IgD-negative memory B cell (primary cell): ENCODE measurements around the gene TSPAN2. TPM values are rescaled to one million over a fixed set of nuclear protein-coding genes. Genes with fewer than 3 reads are reported as not detected.

Source experiments
- H3K27ac Mint-ChIP-seq, 3 donors: one replicate each; pipeline ENCODE4 v1.8.0; 2020 to 2022; ENCODE audit warnings: mild to moderate bottlenecking in 3 of 3, mixed read lengths in 3 of 3, moderate library complexity in 1 of 3
- H3K27me3 Mint-ChIP-seq: one replicate; pipeline ENCODE4 v1.8.0; 2021; ENCODE audit warnings: mixed read lengths
- H3K36me3 Mint-ChIP-seq: one replicate; pipeline ENCODE4 v1.8.0; 2020; ENCODE audit warnings: mild to moderate bottlenecking, mixed read lengths
- H3K4me1 Mint-ChIP-seq, 3 donors: one replicate each; pipeline ENCODE4 v1.8.0; 2020 to 2022; ENCODE audit warnings: mixed read lengths in 3 of 3, mild to moderate bottlenecking in 1 of 3
- H3K4me3 Mint-ChIP-seq, 4 donors: one replicate each; pipeline ENCODE4 v1.8.0; 2020 to 2022; ENCODE audit warnings: mild to moderate bottlenecking in 4 of 4, mixed read lengths in 4 of 4, moderate library complexity in 3 of 4
- H3K9me3 Mint-ChIP-seq, 3 donors: one replicate each; pipeline ENCODE4 v1.8.0; 2020 to 2021; ENCODE audit warnings: mixed read lengths in 3 of 3, mild to moderate bottlenecking in 1 of 3
- polyA plus RNA-seq: library from polyadenylated mRNA; unstranded; fragments of 300-500 nt; fragmentation: Illumina TruSeq; gene quantifications from one replicate; pipeline ENCODE4 v1.2.3, GENCODE V29; 2021

The TSPAN2 gene
- polyA plus RNA-seq, 1 donor from 2014 or later: 2.0 TPM

DNA sequence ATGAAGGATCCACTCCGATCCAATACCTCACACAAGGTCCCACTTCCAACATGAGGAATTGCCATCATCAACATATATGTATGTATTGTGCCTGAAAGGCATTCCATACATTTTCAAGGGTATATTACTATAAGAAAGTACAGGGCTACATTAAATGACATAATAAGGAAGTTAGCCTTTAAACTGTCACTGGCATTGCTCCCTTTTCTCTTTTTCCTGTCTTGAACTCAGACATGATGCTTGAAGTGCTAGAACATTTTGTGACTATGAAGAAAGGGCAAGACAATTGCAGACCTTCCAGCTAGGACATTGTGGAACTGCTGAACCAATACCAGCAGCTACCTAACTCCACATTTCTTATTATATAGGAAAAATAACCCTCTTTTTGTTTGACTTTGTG, 2.9 kb upstream of the TSPAN2 start:
- H3K36me3 Mint-ChIP-seq: no peaks in the 10 kb centered on the region
- no peaks in the 10 kb centered on the region for H3K9me3 Mint-ChIP-seq
- H3K27ac Mint-ChIP-seq: no peak overlapping the region
- H3K4me3 Mint-ChIP-seq: no peak overlapping the region
- H3K27me3 Mint-ChIP-seq: peaks cover 4% of the 10 kb centered on the region
- peaks cover 1 to 7% (median 4%) of the 10 kb centered on the region in 3 donors for H3K4me1 Mint-ChIP-seq

- Mint-ChIP-seq H3K4me3 (peak overlapping the region in 1 of 4 donors; percentile 17), H3K27me3 (peaks cover 4% of the 10 kb centered on the region), H3K27ac (no peak overlapping the region), H3K36me3 (no peaks in the 10 kb centered on the region), H3K4me1 (peaks cover 1 to 7% (median 4%) of the 10 kb centered on the region in 3 donors), H3K9me3 (no peaks in the 10 kb centered on the region)
These were observed 2.3 kb upstream of the TSPAN2 start for GRCh38 chr1:115091572-115091971.

GRCh38 chr1:115090956-115091355, 1.7 kb upstream of the TSPAN2 start:
- Mint-ChIP-seq H3K9me3 (no peaks in the 10 kb centered on the region), H3K27ac (no peak overlapping the region), H3K4me3 (peak overlapping the region in 3 of 4 donors; percentile 35 to 88 (median 82)), H3K4me1 (peaks cover 1 to 7% (median 4%) of the 10 kb centered on the region in 3 donors), H3K36me3 (no peaks in the 10 kb centered on the region), H3K27me3 (peaks cover 4% of the 10 kb centered on the region)

GRCh38 chr1:115090540-115090939, 1.2 kb upstream of the TSPAN2 start:
- H3K36me3 Mint-ChIP-seq: no peaks in the 10 kb centered on the region
- peaks cover 1 to 7% (median 4%) of the 10 kb centered on the region in 3 donors for H3K4me1 Mint-ChIP-seq
- no peaks in the 10 kb centered on the region for H3K9me3 Mint-ChIP-seq
- peak overlapping the region in 2 of 4 donors; percentile 82 to 88 for H3K4me3 Mint-ChIP-seq
- H3K27ac Mint-ChIP-seq: no peak overlapping the region
- H3K27me3 Mint-ChIP-seq: peaks cover 4% of the 10 kb centered on the region

GRCh38 chr1:115090186-115090490, 835 bp upstream of the TSPAN2 start:
- Mint-ChIP-seq H3K27ac (peak overlapping the region in 1 of 3 donors; percentile 81), H3K36me3 (no peaks in the 10 kb centered on the region), H3K9me3 (no peaks in the 10 kb centered on the region), H3K4me1 (peaks cover 1 to 5% (median 4%) of the 10 kb centered on the region in 3 donors), H3K4me3 (peak overlapping the region; percentile 82 to 92 (median 88)), H3K27me3 (peaks cover 4% of the 10 kb centered on the region)

DNA sequence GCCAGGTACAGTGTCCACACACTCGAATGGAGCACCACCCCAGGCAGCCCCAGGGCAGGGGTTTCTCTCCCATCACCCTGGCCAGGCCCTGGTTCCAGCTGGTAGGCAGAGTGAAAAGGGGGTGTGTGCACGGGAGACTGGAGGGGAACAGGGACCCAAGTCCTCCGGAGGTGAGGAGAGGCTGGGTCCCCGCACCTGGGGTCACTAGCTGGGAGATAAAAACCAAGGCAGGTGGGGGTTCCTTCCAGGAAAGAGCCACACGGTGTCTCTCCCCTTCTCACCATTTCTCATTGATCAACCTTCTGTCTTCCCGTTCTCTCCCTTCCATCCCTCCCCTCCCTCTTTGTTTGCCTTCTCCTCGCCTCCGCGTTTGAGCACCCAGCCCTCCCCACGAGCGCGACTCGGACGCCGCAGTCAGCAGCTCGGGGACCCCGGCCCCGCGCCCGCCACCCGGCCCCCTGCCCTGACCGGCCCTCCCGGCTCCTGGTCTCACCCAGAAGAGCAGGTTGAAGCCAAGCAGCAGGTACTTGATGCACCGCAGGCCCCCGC, 358 bp downstream of the TSPAN2 start:
- Mint-ChIP-seq H3K4me3 (peak overlapping the region; percentile 77 to 88 (median 82)), H3K36me3 (no peaks in the 10 kb centered on the region), H3K27ac (peak overlapping the region in 1 of 3 donors; percentile 31), H3K9me3 (no peaks in the 10 kb centered on the region), H3K4me1 (peaks cover 1 to 5% (median 4%) of the 10 kb centered on the region in 3 donors), H3K27me3 (peaks cover 4% of the 10 kb centered on the region)

DNA sequence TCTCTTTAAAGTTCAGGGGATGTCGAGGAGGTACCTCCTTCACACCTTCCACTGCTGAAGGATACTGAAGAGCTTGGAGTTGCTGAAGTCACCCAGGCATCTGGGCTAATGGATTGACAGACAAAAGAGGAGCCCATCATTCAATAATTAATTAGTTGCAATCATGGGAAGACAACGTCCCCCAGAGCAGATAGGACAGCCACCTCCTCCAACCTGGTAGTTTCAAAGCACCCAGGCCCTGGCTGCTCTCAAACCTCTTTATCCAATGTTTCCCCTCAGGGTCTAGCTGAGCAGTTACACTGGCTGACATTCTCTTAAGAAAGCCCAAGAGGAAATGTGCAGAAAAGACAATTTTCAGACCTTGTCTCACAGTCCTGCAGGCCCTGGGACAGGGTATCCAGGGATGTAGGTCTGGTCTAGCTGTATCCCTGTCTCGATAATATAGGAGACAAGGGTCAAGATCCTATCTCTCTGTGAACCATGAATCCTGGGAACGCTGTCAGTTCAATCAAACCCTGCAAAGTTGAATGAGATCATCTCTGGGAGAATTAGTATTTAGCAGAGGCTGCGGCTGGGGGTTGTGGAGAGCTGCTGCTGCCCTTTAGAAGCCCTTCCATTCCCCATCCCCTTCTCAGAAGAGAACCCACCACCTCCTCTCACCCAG, 1.1 kb downstream of the TSPAN2 start:
- H3K27me3 Mint-ChIP-seq: peaks cover 7% of the 10 kb centered on the region
- H3K27ac Mint-ChIP-seq: peak overlapping the region in 2 of 3 donors; percentile 3 to 55
- H3K4me1 Mint-ChIP-seq: peaks cover 1 to 5% (median 4%) of the 10 kb centered on the region in 3 donors
- H3K36me3 Mint-ChIP-seq: no peaks in the 10 kb centered on the region
- H3K9me3 Mint-ChIP-seq: no peaks in the 10 kb centered on the region
- H3K4me3 Mint-ChIP-seq: peak overlapping the region; percentile 77 to 88 (median 82)

DNA sequence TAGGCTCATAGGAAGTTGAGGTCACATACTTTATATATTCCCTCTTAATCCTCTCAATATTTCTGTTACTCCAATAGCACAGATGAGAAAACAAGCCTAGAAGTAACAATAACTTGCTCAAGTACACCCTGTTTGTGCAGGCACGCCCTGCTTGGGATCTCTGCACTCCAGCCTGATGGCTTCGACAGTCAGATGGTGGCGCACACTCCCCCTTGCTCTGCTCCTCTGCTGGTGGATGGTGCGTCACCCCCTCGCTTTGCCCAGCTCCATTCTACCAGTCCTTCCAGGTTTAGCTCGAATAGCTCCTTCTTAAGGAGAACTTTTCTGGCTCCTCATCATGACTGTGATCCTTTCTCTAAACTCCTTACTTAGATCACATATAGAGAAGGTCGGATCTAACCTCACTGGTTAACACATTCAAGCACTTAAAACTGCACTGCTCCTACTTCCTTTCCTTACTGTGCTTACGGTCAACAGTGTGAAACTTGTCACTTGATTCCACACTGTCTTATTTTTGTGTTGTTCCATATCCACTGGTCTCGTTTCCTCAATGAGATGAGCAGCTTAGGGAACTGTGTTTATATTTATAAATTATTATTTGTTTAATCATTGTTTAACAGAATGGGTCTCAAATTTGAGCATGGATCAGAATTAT, 3.0 kb downstream of the TSPAN2 start:
- peak overlapping the region in 1 of 4 donors; percentile 54 for H3K4me3 Mint-ChIP-seq
- H3K4me1 Mint-ChIP-seq: peaks cover 1 to 5% (median 4%) of the 10 kb centered on the region in 3 donors

GRCh38 chr1:115084902-115085511, 4.3 kb downstream of the TSPAN2 start:
- peaks cover 1 to 4% (median 1%) of the 10 kb centered on the region in 3 donors for H3K4me1 Mint-ChIP-seq
- peak overlapping the region in 1 of 4 donors; percentile 8 for H3K4me3 Mint-ChIP-seq

More for the DNA sequence above, 3.0 kb downstream of the TSPAN2 start:
- Mint-ChIP-seq H3K9me3 (no peaks in the 10 kb centered on the region), H3K27ac (no peak overlapping the region), H3K36me3 (no peaks in the 10 kb centered on the region), H3K27me3 (peaks cover 8% of the 10 kb centered on the region)

DNA sequence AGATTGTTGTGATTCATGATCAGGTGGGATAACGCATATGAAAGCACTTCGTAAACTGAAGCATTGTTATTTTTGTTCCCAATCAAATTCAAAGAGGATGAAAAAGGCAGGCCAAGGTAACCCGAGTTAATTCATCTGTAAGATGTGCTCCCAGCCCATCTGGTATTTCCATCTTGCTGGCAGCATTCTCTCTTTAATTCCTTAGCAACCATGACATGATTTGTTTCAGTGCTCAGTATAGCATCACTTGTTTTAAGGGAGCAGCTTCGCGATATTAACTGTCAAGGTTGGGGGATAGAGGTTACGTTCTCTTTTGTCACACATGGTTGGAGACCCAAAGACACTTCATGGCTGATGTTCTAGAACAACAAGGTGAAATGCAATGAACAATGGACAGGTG, 6.4 kb downstream of the TSPAN2 start:
- Mint-ChIP-seq H3K36me3 (no peaks in the 10 kb centered on the region), H3K27me3 (peaks cover 5% of the 10 kb centered on the region), H3K4me3 (no peak overlapping the region), H3K4me1 (no peaks in the 10 kb centered on the region), H3K27ac (no peak overlapping the region), H3K9me3 (no peaks in the 10 kb centered on the region)

More at GRCh38 chr1:115084902-115085511, 4.3 kb downstream of the TSPAN2 start:
- H3K36me3 Mint-ChIP-seq: no peaks in the 10 kb centered on the region
- peaks cover 7% of the 10 kb centered on the region for H3K27me3 Mint-ChIP-seq
- peak overlapping the region in 1 of 3 donors; percentile 10 for H3K27ac Mint-ChIP-seq
- H3K9me3 Mint-ChIP-seq: no peaks in the 10 kb centered on the region

- H3K36me3 Mint-ChIP-seq: no peaks in the 10 kb centered on the region
- H3K27ac Mint-ChIP-seq: no peak overlapping the region
- H3K4me3 Mint-ChIP-seq: no peak overlapping the region
- peaks cover 0 to 2% (median 0%) of the 10 kb centered on the region in 3 donors for H3K9me3 Mint-ChIP-seq
- peaks cover 17% of the 10 kb centered on the region for H3K27me3 Mint-ChIP-seq
- H3K4me1 Mint-ChIP-seq: no peaks in the 10 kb centered on the region
These were observed 10.6 kb downstream of the TSPAN2 start for GRCh38 chr1:115078708-115079107.

- Mint-ChIP-seq H3K9me3 (peaks cover 0 to 2% (median 0%) of the 10 kb centered on the region in 3 donors), H3K36me3 (no peaks in the 10 kb centered on the region), H3K4me1 (no peaks in the 10 kb centered on the region), H3K27me3 (peaks cover 15% of the 10 kb centered on the region), H3K4me3 (no peak overlapping the region), H3K27ac (peak overlapping the region in 1 of 3 donors; percentile 55)
These were observed 11.3 kb downstream of the TSPAN2 start for GRCh38 chr1:115077984-115078330.

DNA sequence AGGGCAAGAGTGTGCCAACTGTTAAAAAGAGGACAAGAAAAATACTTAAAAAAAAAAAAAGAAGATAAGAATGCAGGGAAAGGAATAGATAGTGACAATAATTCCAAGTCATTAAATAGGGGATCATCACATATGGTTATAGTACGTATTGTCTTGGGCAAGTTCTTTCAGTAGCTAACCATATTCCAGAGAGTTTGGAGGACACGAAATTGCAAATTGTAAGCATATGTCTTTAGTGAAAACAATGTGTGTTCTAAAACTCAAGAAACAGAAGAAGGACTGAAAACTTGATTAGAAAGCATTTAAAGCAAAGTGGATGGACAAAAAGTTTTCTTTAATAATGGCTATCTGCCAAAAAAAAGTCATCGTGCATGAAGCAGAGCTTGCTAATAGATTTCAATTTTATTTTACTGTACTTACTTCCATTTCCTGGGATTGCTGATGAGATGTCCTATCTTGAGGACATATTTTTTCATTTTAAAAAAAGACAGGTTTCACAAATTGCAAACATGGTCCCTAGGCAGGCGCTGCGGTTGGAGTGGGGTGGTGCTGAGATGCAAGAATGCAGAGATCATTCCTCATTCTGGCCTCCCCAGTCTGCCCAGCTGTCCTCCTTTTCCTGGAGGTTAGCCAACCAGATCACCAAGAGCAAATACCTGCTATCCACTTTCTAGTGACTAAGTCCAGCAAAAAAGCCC, 11.9 kb downstream of the TSPAN2 start:
- Mint-ChIP-seq H3K4me3 (no peak overlapping the region), H3K9me3 (peaks cover 0 to 2% (median 0%) of the 10 kb centered on the region in 3 donors), H3K4me1 (no peaks in the 10 kb centered on the region), H3K27ac (no peak overlapping the region), H3K36me3 (no peaks in the 10 kb centered on the region), H3K27me3 (peaks cover 15% of the 10 kb centered on the region)

DNA sequence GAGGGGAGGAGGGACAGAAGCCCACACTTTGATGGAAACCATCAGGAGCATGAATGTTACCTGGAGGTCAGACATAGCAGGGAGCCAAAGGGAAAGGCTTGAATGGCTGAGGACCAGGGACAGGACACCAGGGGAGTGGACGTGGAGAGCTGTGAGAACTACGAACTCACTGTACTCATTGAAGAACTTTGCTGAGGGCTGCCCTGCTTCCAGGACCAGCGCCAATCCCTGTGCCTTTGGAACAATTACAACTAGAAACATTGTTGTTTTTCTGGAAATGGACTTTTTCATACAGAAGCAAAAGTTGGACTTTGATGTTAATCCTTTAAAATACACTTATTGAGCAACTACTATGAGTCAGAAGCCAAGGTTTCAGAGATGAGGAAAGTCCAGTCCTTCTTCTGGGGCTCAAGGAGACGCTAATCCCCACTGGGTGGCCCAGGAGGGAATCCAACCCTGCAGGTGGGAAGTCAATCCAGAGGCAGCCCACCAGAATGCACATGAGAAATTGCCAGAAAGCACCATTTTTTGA, 12.9 kb downstream of the TSPAN2 start:
- H3K4me3 Mint-ChIP-seq: peak overlapping the region in 1 of 4 donors; percentile 1
- peaks cover 0 to 2% (median 0%) of the 10 kb centered on the region in 3 donors for H3K9me3 Mint-ChIP-seq
- no peaks in the 10 kb centered on the region for H3K36me3 Mint-ChIP-seq
- no peak overlapping the region for H3K27ac Mint-ChIP-seq
- H3K27me3 Mint-ChIP-seq: peaks cover 14% of the 10 kb centered on the region
- H3K4me1 Mint-ChIP-seq: no peaks in the 10 kb centered on the region
